ENCODE results near the gene NCKAP5L.

DNA sequence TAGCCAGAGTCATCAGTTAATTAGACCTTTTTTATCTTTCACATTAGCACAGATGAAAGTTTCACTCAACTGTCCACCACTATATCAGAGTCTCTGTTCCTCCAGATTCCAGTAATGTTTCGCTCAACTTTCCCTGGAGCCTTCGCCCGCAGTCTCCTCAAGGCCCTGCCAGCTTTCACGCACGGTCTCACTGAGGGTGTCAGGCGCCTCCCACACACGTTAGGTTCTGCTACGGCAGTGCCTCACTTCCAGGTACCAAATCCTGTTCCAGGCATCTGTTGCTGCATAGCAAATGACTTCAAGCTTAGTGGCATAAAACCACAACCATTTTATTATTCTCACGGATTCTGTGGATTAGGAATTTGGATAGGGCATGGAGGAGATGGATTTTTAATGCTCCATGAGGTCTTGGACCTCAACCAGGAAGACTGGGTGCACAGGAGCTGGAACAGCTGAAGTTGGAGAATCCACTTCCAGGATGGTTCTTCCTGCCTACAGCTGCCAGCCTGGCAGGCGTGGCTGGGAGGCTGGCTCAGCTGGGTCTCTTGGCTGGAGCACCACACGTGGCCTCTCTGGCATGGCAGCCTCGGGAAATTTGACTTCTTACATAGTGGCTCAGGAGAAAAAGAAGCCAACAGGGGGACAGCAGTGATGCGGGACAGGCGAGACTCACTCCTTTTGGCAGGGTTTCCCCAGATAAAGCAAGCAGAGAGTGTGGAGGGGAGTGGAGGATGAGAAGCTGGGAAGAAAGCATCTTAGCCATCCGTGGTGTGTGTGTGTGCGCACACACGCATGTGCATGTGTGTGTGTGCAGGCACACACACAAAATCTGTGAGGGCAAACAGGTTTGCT is 36.0 kb upstream of the NCKAP5L start:
- TF ChIP-seq ZNF274 (IDR thresholded peaks at IDR 0.05; ENCODE audit: low read depth, low read length) (no peak), YY1 (IDR thresholded peaks at IDR 0.05; ENCODE audit: insufficient read depth, insufficient read length) (no peak)
